Nephron progenitor cell (in vitro differentiated cells): ENCODE measurements around the gene OSBPL2.

Experiments
- DNase-seq: peaks from one replicate; pipeline ENCODE4 v3.0.0; 2021
- H3K27ac Mint-ChIP-seq: 2 replicates; pipeline ENCODE4 v1.8.0; 2021; ENCODE audit warnings: mild to moderate bottlenecking, moderate library complexity, mixed read lengths
- H3K27me3 Mint-ChIP-seq: 2 replicates; pipeline ENCODE4 v1.8.0; 2021; ENCODE audit warnings: mild to moderate bottlenecking, low read depth, mixed read lengths; ENCODE audit not compliant: poor library complexity
- H3K36me3 Mint-ChIP-seq: 2 replicates; pipeline ENCODE4 v1.8.0; 2021; ENCODE audit warnings: low read depth, mixed read lengths
- H3K4me1 Mint-ChIP-seq: 2 replicates; pipeline ENCODE4 v1.8.0; 2021; ENCODE audit warnings: mixed read lengths
- H3K4me3 Mint-ChIP-seq: 2 replicates; pipeline ENCODE4 v1.8.0; 2021; ENCODE audit warnings: mild to moderate bottlenecking, moderate library complexity, mixed read lengths
- H3K9me3 Mint-ChIP-seq: 2 replicates; pipeline ENCODE4 v1.8.0; 2021; ENCODE audit warnings: mild to moderate bottlenecking, moderate library complexity, mixed read lengths
- CTCF ChIP-seq: fragments of 200-600 bp; sonication (generic); IDR thresholded peaks from 2 replicates; pipeline ENCODE4 v1.5.0; 2021; ENCODE audit warnings: antibody characterized with exemption

Gene OSBPL2

GRCh38 chr20:62195075-62195405 is 43.3 kb upstream of the OSBPL2 start:
- no peak for DNase-seq
- no peak for TF ChIP-seq CTCF
- peaks cover 28% of the 10 kb centered on the region for H3K36me3 Mint-ChIP-seq
- H3K4me3 Mint-ChIP-seq, result no peak overlapping the region
- peaks cover 5% of the 10 kb centered on the region for H3K4me1 Mint-ChIP-seq
- no peaks in the 10 kb centered on the region for H3K9me3 Mint-ChIP-seq
- H3K27me3 Mint-ChIP-seq, result no peaks in the 10 kb centered on the region
- no peak overlapping the region for H3K27ac Mint-ChIP-seq

GRCh38 chr20:62195736-62196135 is 42.6 kb upstream of the OSBPL2 start:
- no peak overlapping the region for H3K27ac Mint-ChIP-seq
- H3K4me3 Mint-ChIP-seq, result no peak overlapping the region
- TF ChIP-seq CTCF, result no peak
- H3K9me3 Mint-ChIP-seq, result no peaks in the 10 kb centered on the region
- peaks cover 32% of the 10 kb centered on the region for H3K36me3 Mint-ChIP-seq
- peaks cover 5% of the 10 kb centered on the region for H3K4me1 Mint-ChIP-seq
- DNase-seq, result no peak
- no peaks in the 10 kb centered on the region for H3K27me3 Mint-ChIP-seq

GRCh38 chr20:62196286-62196685 is 42.0 kb upstream of the OSBPL2 start:
- no peaks in the 10 kb centered on the region for H3K9me3 Mint-ChIP-seq
- H3K27ac Mint-ChIP-seq, result no peak overlapping the region
- H3K4me1 Mint-ChIP-seq, result peaks cover 5% of the 10 kb centered on the region
- no peak overlapping the region for H3K4me3 Mint-ChIP-seq
- no peaks in the 10 kb centered on the region for H3K27me3 Mint-ChIP-seq
- peaks cover 36% of the 10 kb centered on the region for H3K36me3 Mint-ChIP-seq
- TF ChIP-seq CTCF, result no peak
- DNase-seq, result no peak

GRCh38 chr20:62197311-62197710 is 41.0 kb upstream of the OSBPL2 start:
- Mint-ChIP-seq H3K9me3 (no peaks in the 10 kb centered on the region), H3K36me3 (peaks cover 44% of the 10 kb centered on the region), H3K27me3 (no peaks in the 10 kb centered on the region), H3K4me3 (no peak overlapping the region), H3K4me1 (peaks cover 8% of the 10 kb centered on the region), H3K27ac (no peak overlapping the region)
- no peak for TF ChIP-seq CTCF
- no peak for DNase-seq

GRCh38 chr20:62197801-62198200 is 40.5 kb upstream of the OSBPL2 start:
- H3K4me3 Mint-ChIP-seq, result no peak overlapping the region
- no peak for DNase-seq
- H3K9me3 Mint-ChIP-seq, result no peaks in the 10 kb centered on the region
- TF ChIP-seq CTCF, result no peak
- no peak overlapping the region for H3K27ac Mint-ChIP-seq
- peaks cover 48% of the 10 kb centered on the region for H3K36me3 Mint-ChIP-seq
- H3K27me3 Mint-ChIP-seq, result no peaks in the 10 kb centered on the region
- peaks cover 8% of the 10 kb centered on the region for H3K4me1 Mint-ChIP-seq

GRCh38 chr20:62198496-62198895 is 39.8 kb upstream of the OSBPL2 start:
- H3K36me3 Mint-ChIP-seq, result peaks cover 53% of the 10 kb centered on the region
- H3K4me1 Mint-ChIP-seq, result peaks cover 11% of the 10 kb centered on the region
- no peak overlapping the region for H3K27ac Mint-ChIP-seq
- H3K27me3 Mint-ChIP-seq, result no peaks in the 10 kb centered on the region
- TF ChIP-seq CTCF, result no peak
- H3K9me3 Mint-ChIP-seq, result no peaks in the 10 kb centered on the region
- H3K4me3 Mint-ChIP-seq, result no peak overlapping the region
- no peak for DNase-seq
